HG03159 (cell line): ENCODE results near the gene DYNC2H1.

ENCODE experiments used
- ATAC-seq: cut with Tn5 transposase; IDR thresholded peaks from one replicate; pipeline ENCODE4 v1.9.1; 2021; ENCODE audit warnings: mild to moderate bottlenecking, moderate library complexity; ENCODE audit not compliant: unreplicated experiment

Gene DYNC2H1

GRCh38 chr11:103528046-103528445, 418.8 kb downstream of the DYNC2H1 start:
- ATAC-seq: no peak

- no peak for ATAC-seq
Measured at GRCh38 chr11:103528596-103528995, 419.4 kb downstream of the DYNC2H1 start.

DNA sequence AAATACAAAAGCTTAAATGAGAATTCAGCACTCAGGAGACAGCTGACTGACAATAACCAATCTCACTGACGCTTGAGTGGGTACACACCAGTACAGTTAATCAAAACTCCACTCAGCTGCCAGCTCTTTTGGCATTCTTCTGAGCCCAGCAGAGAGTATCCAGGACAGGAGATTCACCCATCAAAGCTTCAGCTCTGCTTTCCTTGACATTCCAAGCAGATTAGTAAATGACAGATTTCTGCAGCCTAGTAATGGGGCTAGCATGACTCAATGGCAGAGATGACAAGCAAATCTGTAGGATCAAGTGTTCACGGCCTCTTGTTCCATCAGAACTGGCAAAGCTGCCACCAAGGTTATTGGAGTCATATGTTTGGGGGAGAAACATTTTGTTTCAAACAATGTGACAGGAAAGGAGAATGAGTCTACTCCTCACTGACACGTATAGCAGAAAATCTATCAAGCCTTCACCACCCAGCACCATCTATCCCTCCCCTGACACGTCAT, 420.0 kb downstream of the DYNC2H1 start:
- ATAC-seq: no peak
